GM12801 (cell line): ENCODE measurements around the gene CDC7.

Experiments used
- CTCF ChIP-seq: IDR thresholded peaks from one replicate; pipeline ENCODE4 v1.5.1; 2011; ENCODE audit warnings: control low read depth; ENCODE audit not compliant: insufficient read length; ENCODE audit errors: extremely low read depth

The CDC7 gene

GRCh38 chr1:91513706-91514105 lies 13.1 kb downstream of the CDC7 start:
- TF ChIP-seq CTCF: no peak

GRCh38 chr1:91515994-91516393 lies 15.3 kb downstream of the CDC7 start:
- no peak for TF ChIP-seq CTCF

- no peak for TF ChIP-seq CTCF
Measured at GRCh38 chr1:91520942-91521507, 20.4 kb downstream of the CDC7 start.

- no peak for TF ChIP-seq CTCF
Measured at GRCh38 chr1:91523482-91523881, 22.8 kb downstream of the CDC7 start.

- no peak for TF ChIP-seq CTCF
Measured at GRCh38 chr1:91526496-91526895, 25.8 kb downstream of the CDC7 start.

- no peak for TF ChIP-seq CTCF
Measured at GRCh38 chr1:91527266-91527765, 26.7 kb downstream of the CDC7 start.

GRCh38 chr1:91527781-91528180 lies 27.1 kb downstream of the CDC7 start:
- no peak for TF ChIP-seq CTCF
